Suppressor macrophage treated with lipopolysaccharide for 4 hours (primary cell): Measurements from ENCODE around the gene LIPC.

Experiments
- DNase-seq: peaks from one replicate; pipeline ENCODE4 v3.0.0-alpha.2; 2020

LIPC gene

DNA sequence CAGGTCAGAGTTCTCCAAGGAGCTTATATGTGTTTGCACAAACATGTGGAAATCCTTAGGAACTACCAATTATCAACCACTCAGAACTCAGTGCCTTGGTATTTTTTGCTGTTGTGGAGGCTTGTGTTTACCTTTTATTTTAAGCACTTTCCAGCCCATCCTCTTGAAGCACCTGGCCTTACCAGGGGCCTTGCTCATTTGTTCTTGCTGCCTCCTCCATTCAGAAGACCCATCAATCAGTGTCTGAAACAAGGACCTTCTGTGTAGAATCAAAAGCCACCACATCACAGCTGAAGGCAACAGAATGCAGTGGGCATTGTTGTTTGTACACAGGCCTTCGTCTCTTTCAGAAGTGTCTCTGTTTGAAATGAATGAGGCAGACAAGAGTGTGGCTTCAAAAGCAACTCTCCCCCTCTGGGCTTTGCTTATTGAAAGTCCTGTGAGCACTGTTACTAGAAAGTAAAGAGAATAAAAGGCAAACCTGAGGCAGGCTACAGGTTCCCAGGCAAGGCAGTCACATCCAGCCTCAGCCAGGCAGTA, 24.5 kb upstream of the LIPC start:
- DNase-seq: no peak

DNA sequence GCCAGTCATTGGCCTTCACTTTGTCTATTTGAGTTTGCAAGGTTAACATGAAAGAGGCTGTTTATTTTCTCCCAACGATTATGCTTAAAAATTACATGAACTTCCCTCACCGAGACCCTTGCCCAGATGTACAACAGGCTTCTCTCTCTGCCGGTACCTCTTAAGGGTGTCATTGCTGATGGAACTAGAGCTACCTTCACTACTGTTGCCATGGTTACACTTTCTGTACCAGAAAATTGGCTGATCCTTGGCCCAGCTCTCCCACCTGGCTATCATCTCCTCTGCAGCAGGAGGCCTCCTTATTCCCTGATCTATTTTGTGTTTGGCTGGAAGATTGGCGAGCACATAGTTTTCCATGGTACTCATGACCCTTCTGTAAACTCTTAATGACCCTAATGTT, 24.0 kb upstream of the LIPC start:
- DNase-seq: no peak

DNA sequence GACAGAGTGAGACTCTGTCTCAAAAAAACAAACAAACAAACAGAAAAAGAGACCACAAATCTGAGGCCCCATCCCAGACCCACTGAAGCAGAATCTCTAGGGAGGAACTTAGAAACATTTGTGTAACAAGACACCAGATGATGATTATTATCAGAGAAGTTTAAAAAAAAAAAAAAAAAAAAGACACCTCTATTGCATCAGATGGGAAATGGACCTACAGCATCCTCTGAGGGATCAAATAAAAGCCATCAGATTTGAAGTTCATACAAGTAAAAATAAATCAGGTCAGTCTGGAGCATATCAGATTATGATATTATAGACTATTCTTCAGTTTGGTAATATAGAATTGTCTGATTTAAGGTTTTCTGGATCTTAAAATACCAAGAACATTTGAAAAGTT, 21.9 kb upstream of the LIPC start:
- DNase-seq: no peak

DNA sequence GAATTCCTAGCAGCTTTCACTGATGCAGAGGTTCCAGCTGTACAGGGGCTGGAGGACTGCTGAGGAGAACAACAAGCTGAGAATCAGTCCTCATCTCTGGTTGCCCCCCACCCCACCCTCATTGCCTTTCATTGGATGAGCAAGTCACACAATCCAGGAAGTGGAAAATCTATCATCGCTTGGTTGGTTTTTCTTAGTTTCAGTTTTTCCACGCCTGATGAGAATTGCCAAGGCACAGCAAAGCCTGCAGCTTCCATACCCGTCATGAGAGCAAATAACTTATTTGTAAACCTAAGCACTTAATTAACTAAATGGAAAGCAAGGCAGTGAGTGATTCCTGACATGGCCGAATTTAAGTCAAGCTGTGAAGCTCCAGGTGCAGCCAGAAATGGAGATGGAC, 21.4 kb upstream of the LIPC start:
- DNase-seq: no peak

DNA sequence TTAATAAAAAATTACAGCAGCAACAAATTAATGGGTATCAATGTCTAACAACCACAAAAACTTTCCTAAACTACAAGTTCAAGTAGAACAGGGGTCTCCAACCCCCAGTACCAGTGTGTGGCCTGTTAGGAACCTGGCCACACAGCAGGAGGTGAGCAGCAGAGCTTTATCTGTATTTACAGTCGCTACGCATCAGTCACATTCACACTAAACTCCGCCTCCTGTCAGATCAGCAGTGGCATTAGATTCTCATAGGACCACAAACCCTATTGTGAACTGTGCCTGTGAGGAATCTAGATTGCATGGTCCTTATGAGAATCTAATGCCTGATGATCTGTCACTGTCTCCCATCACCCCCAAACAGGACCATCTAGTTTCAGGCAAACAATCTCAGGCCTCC, 18.5 kb upstream of the LIPC start:
- no peak for DNase-seq

DNA sequence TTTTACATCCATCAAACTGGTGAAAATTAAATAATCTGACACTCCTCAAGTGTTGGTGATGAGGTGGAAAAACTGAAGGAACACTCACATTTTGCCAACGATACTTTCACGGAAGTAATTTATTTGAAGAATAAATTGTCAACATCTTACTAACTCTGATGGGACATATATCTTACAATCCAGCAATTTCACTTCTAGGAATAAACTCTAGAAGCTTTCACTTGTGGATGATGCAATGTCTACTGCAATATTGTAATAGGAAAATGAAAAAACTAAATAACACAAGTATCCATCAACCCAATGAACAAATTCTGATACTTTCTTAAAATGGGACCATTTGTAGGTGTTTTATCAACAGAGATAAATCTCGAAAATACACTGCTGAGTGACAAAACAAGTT, 16.2 kb upstream of the LIPC start:
- DNase-seq: no peak

DNA sequence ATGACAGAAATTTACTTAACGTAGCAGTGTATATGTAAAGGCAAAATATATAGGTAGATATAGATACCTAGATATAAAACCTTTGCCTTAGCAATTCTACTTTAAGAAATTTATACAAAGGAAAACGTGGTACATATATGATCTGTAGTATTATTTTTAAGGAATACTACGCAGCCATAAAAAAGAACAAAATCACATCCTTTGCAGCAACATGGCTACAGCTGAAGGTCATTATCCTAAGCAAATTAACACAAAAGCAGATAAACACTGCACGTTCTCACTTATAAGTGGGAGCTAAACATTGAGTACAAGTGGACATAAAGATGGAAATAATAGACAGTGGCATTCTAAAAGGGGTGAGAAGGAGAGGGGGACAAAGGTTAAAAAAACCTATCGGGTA, 14.8 kb upstream of the LIPC start:
- no peak for DNase-seq

DNA sequence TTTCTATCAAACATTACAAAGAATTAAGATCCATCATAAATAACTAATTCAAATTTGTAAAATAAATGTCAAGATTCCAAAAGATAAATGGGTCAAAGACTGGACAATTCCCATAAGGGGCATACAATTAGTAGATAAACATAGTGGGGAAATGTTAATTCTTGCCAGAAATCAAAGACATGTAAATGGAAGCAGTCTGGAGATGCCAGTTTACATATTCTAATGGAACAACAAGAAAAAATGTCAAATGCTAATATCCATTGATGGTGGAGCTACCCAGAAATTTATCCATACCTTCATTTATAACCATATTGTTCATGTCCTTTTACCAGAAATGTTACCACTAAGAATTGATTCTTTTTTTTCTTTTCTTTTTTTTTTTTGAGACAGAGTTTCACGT, 13.7 kb upstream of the LIPC start:
- DNase-seq: no peak

DNA sequence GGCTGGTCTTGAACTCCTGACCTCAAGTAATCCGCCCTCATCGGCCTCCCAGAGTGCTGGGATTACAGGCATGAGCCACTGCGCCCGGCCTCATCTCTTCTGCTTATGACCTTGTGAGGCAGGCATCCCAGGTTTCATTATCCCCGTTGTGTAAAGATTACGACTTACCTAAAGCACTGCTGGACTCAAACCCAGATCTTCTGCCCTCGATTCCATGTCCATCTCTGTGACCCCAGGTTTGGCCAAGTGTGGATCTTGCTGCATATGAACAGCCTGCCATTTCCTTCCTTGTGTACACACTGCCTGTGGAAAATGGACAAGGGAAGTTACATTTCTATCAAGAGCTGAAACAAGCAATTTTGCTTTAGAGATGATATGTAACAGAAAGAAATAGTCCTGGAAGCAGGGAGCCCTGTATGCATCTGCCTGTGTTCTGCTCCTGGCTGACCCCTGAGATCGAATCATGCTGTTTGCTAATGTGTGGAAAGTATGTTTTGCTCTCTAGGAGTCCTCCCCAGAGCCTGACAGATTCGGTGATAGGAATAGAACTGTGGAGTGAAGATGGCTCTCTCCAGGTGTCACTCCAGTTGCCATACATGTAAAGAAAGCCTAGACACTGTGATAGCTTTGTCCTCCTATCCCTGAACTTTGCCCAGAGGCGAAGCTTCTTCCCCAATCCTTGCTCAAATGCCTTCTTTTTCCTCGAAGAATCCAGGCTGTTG, 11.8 kb upstream of the LIPC start:
- DNase-seq: no peak

DNA sequence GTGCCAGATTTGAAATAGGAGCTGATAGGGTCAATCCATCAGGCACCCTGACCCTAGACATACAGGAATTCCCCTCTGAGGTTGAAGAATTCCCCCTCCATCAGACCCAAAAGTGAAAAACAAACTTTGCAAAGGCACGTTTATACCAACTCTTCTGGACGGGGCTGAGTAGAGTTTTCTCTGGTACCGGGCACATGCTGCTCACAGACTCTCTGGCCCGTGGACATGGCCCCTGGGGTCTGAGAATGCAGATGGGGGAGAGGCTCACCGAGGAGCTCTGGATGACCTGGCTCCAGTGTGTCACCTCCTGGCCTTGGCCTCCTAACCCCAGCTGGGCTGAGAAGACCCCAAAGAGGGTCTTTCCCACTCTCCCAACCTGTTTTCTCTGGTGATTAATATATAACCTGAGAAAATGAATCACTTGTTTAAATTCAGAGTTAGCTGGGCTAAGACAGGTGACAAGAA, 11.2 kb upstream of the LIPC start:
- no peak for DNase-seq

DNA sequence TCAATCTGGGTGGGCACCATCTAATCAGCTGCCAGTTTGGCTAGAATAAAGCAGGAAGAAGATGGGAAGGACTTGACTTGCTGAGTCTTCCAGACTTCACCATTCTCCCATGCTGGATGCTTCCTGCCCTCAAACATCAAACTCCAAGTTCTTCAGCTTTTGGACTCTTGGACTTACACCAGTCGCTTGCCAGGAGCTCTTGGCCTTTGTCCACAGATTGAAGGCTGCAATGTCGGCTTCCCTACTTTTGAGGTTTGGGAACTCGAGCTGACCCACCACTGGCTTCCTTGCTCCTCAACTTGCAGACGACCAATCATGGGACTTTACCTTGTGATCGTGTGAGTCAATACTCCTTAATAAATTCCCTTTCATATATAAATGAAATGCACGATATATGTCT, 8.6 kb upstream of the LIPC start:
- DNase-seq: no peak

DNA sequence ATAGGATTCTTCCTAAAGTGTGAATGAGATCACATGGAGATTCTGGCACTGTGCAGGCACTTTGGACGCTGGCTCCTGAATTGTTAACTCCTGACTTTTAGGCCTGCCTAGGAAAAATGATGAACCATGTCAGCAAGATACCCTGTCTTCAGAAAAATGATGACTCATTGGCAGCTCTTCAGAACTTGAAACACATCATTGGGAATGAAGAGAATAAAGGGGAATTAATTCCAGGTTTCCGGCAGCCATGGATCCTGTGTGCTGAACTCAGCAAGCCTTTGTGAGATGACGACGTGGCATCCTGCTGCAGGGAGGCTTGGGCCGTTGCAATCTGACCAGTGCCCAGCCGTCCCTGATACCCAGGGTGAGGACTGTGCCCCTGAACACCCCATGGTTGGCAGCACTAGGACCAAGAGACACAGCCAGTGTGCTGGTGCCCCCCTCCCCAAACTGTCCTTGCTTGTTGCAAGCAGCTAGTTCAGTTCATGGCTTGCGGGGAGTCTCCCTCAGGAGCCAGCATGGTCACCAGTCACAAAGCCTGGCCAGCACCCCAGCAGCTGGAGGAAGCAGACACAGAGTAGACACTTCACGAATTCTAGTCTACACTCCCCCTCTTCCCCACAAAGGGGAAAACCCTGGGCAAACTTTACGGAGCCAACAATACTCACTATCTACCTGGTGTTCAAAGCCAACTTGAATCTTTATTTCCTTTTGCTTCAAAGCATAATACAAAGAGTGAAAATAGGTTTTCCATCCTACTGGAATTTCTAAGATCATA, 7.8 kb upstream of the LIPC start:
- no peak for DNase-seq

DNA sequence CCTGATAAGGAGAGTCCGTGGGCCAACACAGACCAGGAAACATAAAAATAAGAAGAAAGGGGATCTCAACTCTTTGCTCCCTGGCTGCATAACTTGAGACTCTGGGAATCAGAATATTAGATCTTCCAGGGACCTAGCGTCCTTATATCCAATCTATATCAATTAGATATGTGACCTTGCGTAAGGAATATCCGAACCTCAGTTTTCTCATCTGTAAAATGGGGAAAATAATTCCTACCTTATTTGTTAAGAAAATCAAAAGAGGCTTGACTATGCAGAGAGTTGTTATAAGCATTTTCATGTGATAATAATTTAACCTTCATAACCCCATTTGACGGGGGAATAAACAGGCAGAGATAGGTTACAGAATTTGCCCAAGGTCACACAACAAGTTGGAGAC, 7.1 kb upstream of the LIPC start:
- DNase-seq: no peak

DNA sequence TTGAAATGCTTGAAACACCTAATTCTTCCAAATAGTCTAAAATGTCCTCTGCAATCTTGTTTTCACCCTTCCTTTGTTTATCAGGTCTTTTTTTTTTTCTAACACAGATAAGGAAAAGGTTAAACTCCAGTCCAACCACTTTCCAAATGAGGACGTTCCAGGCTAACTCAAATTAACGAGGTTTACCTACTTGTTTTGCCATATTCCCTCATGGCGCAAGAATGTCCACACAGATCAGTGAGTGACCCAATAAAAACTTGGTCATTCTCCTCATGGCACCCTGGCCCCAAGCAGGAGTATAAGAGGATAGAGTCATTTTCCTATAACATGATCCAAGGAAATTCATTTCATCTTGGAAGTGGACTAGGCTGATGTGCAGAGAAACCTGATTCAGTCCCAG, 6.6 kb upstream of the LIPC start:
- no peak for DNase-seq

DNA sequence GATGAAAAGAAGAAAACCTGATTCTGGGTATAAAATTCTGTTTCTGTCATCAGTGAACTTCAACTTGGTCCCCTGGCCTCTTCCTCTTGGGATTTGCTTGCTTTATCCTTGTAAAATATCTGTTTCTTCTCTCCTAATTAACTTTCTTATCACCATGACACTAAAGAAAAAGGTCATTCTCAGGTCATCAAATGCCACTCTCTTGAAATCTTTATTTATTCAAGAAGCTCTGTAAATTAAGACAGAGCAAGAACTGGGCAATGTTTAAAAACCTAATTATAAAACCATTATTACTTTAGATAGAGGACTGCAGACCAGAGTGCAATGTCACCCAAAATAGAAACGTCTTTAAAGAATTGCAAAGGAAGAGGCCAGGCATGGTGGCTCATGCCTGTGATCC, 6.0 kb upstream of the LIPC start:
- DNase-seq: no peak

DNA sequence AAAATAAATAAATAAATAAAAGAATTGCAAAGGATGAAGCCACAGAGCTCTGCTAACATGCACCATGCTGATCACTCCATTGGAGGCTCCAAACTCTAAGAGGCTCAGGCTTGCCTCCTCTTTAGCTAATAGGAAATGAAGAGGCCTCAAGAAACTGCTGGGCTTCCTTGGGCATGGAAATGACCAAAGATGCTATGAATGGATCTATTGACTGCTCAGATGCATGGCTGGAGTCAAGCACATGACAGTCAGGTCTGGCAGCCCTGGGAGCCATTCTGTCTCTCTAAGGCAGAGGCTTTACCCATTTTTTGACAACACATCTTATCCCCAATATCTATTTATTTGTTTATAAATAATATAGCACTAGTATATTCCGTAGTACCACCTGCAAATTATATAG, 5.3 kb upstream of the LIPC start:
- DNase-seq: no peak

DNA sequence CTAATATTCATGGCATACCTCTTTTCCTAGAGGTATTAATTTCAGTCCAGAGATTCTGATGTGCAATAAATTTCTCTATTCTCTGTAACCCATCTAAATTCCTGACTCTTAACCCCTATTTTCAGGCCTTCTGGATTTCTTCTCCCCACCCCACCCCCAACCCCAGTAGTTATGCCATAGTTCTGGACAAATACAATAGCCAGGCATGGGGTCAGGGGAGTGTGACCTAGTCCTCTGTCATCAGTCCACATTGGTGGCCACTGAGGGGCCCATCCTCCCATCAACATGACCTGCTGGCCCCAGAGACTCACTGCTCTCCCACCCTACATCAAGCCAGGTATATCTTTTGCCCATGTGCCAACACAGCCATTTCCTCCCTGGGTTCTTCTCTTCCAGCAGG, 3.8 kb upstream of the LIPC start:
- no peak for DNase-seq

DNA sequence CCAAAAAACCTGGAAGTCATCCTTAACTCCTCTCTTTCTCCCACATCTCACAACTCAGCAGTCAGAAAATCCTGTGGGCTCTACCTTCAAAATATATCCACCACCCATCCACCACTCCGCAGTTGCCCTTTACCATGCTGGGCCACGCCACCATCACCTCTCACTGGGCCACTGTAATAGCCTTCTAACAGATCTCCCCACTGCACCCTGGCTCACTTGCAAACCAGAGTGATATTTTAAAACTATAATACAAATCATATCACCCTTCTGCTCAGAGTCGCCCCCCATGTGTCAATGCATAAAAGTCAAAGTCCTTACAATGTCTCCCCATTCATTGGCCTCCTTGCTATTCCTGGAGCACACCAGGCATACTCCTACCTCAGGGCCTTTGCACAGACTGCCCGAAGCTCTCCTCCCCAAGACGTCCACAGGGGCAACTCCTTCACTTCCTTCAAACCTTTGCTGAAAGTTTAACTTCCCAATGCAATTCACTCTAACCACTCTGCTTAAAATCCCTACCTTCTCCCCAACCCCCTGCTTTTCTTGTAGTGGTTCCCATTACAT, 1.5 kb upstream of the LIPC start:
- no peak for DNase-seq

DNA sequence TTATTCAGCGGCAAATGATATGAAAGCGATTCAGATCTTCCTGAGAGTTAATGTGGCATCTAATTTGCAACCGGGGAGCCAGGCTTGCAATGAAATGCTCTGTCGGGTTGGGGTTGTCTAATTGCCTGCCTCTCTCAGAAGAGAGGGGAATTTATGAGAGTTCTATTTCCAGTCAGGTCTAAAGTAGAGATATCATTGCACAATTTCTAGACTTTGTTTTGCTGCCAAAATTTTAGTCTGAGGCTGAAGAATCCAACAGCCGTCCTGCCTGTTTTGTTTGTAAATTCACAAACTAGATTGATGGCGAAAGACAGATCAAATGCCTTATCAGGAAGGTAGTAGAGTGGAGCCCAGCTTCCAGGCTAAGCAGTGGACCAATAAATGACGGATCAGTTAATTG, 610 bp downstream of the LIPC start:
- DNase-seq: no peak

DNA sequence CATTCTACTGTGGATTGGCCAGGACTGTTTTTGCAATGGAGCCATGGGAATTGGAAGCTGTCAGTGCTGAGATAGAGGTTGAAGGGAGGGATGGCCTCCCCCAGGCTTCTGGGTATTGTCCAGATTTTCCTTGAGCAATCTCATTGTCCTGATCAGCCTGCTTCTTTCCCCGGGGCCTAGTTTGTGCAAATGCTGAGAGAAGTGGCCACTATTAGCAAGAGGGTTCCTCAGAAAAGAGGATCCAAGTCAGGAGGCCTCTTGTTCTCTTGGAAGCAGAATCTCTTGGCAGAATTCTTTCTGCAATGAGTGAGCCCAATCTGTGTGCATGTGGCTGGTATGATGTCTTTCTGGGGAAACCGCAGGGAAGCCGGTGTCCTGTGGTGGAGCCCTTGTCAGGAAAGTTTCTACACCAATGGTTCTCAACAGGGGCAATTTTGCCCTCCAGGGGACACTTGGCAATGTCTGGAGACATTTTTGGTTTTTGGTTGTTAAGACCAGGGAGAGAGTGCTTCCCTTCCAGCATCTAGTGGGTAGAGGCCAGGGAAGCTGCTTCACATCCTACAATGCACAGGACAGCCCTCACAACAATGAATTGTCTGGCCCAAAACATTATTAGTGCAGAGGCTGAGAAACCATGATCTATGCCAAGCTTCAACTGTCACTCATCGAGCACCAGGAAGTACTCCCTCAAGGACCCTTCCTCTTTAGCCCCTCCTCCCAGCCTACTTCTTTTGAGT, 2.0 kb downstream of the LIPC start:
- no peak for DNase-seq

DNA sequence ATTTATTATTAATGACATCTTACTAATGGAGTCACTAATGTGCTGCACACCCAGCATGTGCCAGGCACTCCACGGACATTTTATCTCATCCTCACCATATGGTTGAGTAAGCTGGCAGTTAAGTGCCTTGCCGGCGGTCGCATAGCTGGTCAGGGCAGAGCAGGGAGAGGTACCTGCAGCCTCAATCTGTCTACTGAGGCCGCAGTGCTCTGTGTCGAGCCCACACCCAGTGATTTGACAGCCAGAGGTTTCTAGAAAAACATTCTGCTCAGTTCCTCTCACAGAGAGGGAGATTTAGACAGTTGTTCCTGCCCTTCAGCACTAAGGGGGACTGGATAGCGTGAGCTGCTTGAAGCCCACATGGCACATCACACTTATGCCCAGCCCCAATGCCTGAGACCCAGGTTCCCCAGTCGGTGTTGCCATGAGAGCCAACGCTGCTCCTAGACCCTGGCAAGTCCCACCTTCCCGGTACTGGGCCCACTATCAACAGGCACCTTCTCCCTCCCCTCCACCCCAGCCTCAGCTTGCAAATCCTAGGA, 2.6 kb downstream of the LIPC start:
- DNase-seq: no peak

DNA sequence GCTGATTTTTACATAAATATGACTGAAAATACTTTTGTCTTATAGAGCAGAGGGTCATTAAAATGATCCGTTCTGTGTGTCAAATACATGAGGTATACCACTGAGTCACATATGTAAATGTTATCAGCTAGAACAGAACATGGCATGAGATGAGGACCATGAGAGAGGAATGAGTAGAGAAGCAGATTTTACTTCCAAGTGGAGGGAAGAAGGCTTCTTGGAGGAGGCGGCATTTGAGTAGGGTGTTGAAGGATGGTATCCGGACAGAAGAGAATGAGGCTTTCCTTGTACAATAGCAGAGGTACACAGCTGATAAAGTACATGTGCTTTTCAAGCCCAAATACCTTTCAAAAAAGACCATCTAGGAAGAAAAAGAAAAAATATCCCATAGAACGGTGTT, 4.8 kb downstream of the LIPC start:
- DNase-seq: no peak

DNA sequence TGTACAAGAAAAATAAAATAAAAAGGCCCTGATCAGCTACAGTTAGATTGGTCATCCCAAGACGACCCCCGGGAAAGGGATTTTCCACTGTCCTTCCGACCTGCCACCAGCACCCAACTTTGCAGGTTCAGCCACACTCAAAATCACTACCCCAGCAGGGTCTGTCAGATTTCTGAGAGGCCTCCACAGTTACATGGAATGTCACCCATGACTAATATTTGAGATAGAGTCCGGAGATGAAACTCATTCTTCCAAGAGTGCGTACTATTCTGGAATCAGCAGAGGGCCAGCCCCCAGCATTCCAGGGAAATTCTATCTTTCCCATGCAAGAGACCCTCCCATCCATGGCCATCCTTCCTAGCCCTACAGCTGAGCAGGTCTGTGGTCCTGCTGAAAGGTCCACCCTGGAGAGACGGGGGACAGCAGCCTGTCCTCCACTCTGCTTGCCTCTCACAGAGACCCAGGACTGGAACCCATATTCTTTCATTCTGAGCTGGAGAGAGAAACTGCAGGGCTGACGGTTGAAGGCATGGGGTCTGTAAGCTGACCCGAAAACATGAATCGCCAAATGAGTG, 5.8 kb downstream of the LIPC start:
- no peak for DNase-seq
